Caco-2 (cell line): ENCODE results near the gene ALOX5. TPM values are rescaled to one million over a fixed set of nuclear protein-coding genes. Genes with fewer than 3 reads are reported as not detected.

ENCODE experiments used
- BruUV-seq: library from RNA; stranded (reverse); fragments of 400-500 nt; replicated peaks from 2 replicates; lab custom pipeline; 2021; lab: Mats Ljungman, UMichigan
- CTCF ChIA-PET: fragments of 300-600 bp; sonication (Branson Sonifier 250); formaldehyde crosslinking; loops from one replicate; lab custom pipeline; 2022; ENCODE audit warnings: antibody characterized with exemption; lab: Charles Lee
- POLR2A ChIA-PET: fragments of 300-600 bp; sonication (Branson Sonifier 250); formaldehyde crosslinking; loops from one replicate; lab custom pipeline; 2022; ENCODE audit warnings: antibody characterized with exemption; lab: Charles Lee
- DNase-seq, 2 experiments: peaks; one replicate each; pipeline versions ENCODE4 v3.0.0 to v3.0.0-alpha.2; 2020 to 2022
- H3K27me3 ChIP-seq: replicated peaks from 2 replicates; pipeline ENCODE4 v1.6.0; 2011; ENCODE audit warnings: low read length; ENCODE audit not compliant: control insufficient read depth, insufficient read depth
- H3K36me3 ChIP-seq: 2 replicates; pipeline ENCODE4 v1.5.1; 2011; ENCODE audit warnings: low read length; ENCODE audit not compliant: control insufficient read depth, insufficient read depth
- H3K4me1 ChIP-seq: fragments of 250-450 bp; sonication (Bioruptor Pico); 2 replicates; pipeline ENCODE4 v1.5.1; 2020; ENCODE audit warnings: mild to moderate bottlenecking
- H3K4me3 ChIP-seq: 2 replicates; pipeline ENCODE4 v1.5.1; 2011; ENCODE audit warnings: low read depth, mild to moderate bottlenecking, control low read depth, low read length
- H3K9me3 ChIP-seq: fragments of 250-450 bp; sonication (Bioruptor Pico); 2 replicates; pipeline ENCODE4 v1.5.1; 2020; ENCODE audit warnings: mild to moderate bottlenecking, moderate library complexity
- H3K27ac Mint-ChIP-seq: one replicate; pipeline ENCODE4 v1.8.0; 2022; ENCODE audit warnings: mixed read lengths; ENCODE audit not compliant: unreplicated experiment
- H3K27me3 Mint-ChIP-seq: one replicate; pipeline ENCODE4 v1.8.0; 2022; ENCODE audit warnings: mixed read lengths; ENCODE audit not compliant: insufficient read depth, unreplicated experiment
- H3K36me3 Mint-ChIP-seq: one replicate; pipeline ENCODE4 v1.8.0; 2022; ENCODE audit warnings: mild to moderate bottlenecking, mixed read lengths; ENCODE audit not compliant: insufficient read depth, unreplicated experiment
- H3K4me1 Mint-ChIP-seq: one replicate; pipeline ENCODE4 v1.8.0; 2022; ENCODE audit warnings: low read depth, mixed read lengths; ENCODE audit not compliant: unreplicated experiment
- H3K4me3 Mint-ChIP-seq: one replicate; pipeline ENCODE4 v1.8.0; 2022; ENCODE audit warnings: mild to moderate bottlenecking, moderate library complexity, mixed read lengths; ENCODE audit not compliant: unreplicated experiment
- H3K9me3 Mint-ChIP-seq: one replicate; pipeline ENCODE4 v1.8.0; 2022; ENCODE audit warnings: mixed read lengths; ENCODE audit not compliant: unreplicated experiment
- intact Hi-C: fragments of 100-400 bp; cut with micrococcal nuclease; formaldehyde crosslinking; loops from one replicate; pipeline ENCODE4 v1.10.0; 2022; ENCODE audit not compliant: unreplicated experiment
- total RNA-seq: library from RNA; stranded (reverse); gene quantifications from 2 replicates; pipeline ENCODE4 v1.2.3, GENCODE V29; 2022
- TF ChIP-seq, protein P1 (sequence below), 2 experiments: fragments of 200-600 bp in 1 of 2; IDR thresholded peaks; 1 replicate in 1 of 2; 2 replicates in 1 of 2; pipeline versions ENCODE4 v1.5.1 to v1.8.0; 2011 to 2022; ENCODE audit warnings: antibody characterized with exemption in 1 of 2, control low read depth in 1 of 2, inconsistent platforms in 1 of 2, low read depth in 1 of 2, low read length in 1 of 2, mild to moderate bottlenecking in 1 of 2, moderate library complexity in 1 of 2; ENCODE audit not compliant: insufficient read depth in 1 of 2, severe bottlenecking in 1 of 2, unreplicated experiment in 1 of 2

The ALOX5 gene
- total RNA-seq, 1 experiment from 2014 or later = not detected

- Mint-ChIP-seq H3K36me3 (no peaks in the 10 kb centered on the region), H3K4me1 (no peaks in the 10 kb centered on the region), H3K27ac (no peak overlapping the region), H3K9me3 (peaks cover 10% of the 10 kb centered on the region), H3K4me3 (no peak overlapping the region), H3K27me3 (peaks cover 4% of the 10 kb centered on the region)
- Histone ChIP-seq H3K36me3 (no peaks in the 10 kb centered on the region), H3K27me3 (no peaks in the 10 kb centered on the region; the same call in 1 of the 2 replicates), H3K9me3 (no peaks in the 10 kb centered on the region), H3K4me1 (no peaks in the 10 kb centered on the region), H3K4me3 (no peak overlapping the region)
- TF ChIP-seq, protein P1, sequence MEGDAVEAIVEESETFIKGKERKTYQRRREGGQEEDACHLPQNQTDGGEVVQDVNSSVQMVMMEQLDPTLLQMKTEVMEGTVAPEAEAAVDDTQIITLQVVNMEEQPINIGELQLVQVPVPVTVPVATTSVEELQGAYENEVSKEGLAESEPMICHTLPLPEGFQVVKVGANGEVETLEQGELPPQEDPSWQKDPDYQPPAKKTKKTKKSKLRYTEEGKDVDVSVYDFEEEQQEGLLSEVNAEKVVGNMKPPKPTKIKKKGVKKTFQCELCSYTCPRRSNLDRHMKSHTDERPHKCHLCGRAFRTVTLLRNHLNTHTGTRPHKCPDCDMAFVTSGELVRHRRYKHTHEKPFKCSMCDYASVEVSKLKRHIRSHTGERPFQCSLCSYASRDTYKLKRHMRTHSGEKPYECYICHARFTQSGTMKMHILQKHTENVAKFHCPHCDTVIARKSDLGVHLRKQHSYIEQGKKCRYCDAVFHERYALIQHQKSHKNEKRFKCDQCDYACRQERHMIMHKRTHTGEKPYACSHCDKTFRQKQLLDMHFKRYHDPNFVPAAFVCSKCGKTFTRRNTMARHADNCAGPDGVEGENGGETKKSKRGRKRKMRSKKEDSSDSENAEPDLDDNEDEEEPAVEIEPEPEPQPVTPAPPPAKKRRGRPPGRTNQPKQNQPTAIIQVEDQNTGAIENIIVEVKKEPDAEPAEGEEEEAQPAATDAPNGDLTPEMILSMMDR (IDR thresholded peaks at IDR 0.05; ENCODE audit: insufficient read depth in 1 of 2, low read depth in 1 of 2, low read length in 1 of 2, severe bottlenecking in 1 of 2, unreplicated experiment in 1 of 2) = no peak
- intact Hi-C loops = no loop called here
- no peak for DNase-seq
- no TSS peak for BruUV-seq
- ChIA-PET CTCF (no interaction called here), POLR2A (no interaction called here)
These were observed 45.0 kb downstream of the ALOX5 start for GRCh38 chr10:45418849-45419675.

DNA sequence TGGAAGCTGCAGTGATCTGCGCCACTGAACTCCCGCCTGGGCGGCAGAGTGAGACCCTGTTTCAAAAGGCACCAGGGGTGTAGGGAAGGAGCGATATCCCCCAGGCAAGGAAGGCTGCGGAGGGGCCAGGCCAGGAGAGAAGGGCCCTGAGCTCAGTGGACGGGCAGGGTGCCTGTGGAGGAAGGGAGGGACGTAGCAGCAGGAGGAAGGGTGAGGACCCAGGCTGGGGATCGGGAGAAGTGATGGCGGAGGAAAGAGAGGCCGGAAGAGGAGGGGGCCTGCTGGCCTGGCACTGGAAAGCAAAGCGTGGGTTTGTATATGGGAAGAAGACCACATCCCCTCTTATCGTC lies 45.6 kb downstream of the ALOX5 start:
- no peaks in the 10 kb centered on the region for H3K4me1 Mint-ChIP-seq
- H3K27ac Mint-ChIP-seq = no peak overlapping the region
- TF ChIP-seq, protein P1 (IDR thresholded peaks at IDR 0.05; ENCODE audit: insufficient read depth in 1 of 2, low read depth in 1 of 2, low read length in 1 of 2, severe bottlenecking in 1 of 2, unreplicated experiment in 1 of 2) = no peak
- POLR2A ChIA-PET = no interaction called here
- H3K27me3 Mint-ChIP-seq = peaks cover 4% of the 10 kb centered on the region
- Histone ChIP-seq H3K4me1 (no peaks in the 10 kb centered on the region), H3K27me3 (no peaks in the 10 kb centered on the region; the same call in none of the 2 replicates), H3K36me3 (no peaks in the 10 kb centered on the region), H3K9me3 (no peaks in the 10 kb centered on the region), H3K4me3 (no peak overlapping the region)
- H3K9me3 Mint-ChIP-seq = peaks cover 10% of the 10 kb centered on the region
- H3K4me3 Mint-ChIP-seq = no peak overlapping the region
- CTCF ChIA-PET = interaction anchor here (0.6 kb wide), 1 partner anchor 295 kb away, joined by 3 read pairs; no protein-coding TSS in a partner anchor
- no peaks in the 10 kb centered on the region for H3K36me3 Mint-ChIP-seq
- intact Hi-C loops = no loop called here
- BruUV-seq = no TSS peak
- no peak for DNase-seq

GRCh38 chr10:45420453-45421192 lies 46.6 kb downstream of the ALOX5 start:
- no peaks in the 10 kb centered on the region for H3K4me1 Mint-ChIP-seq
- Histone ChIP-seq H3K4me3 (no peak overlapping the region), H3K27me3 (no peaks in the 10 kb centered on the region; the same call in none of the 2 replicates), H3K36me3 (no peaks in the 10 kb centered on the region), H3K9me3 (no peaks in the 10 kb centered on the region), H3K4me1 (no peaks in the 10 kb centered on the region)
- peaks cover 4% of the 10 kb centered on the region for H3K27me3 Mint-ChIP-seq
- no peaks in the 10 kb centered on the region for H3K36me3 Mint-ChIP-seq
- BruUV-seq = no TSS peak
- H3K4me3 Mint-ChIP-seq = no peak overlapping the region
- H3K9me3 Mint-ChIP-seq = peaks cover 10% of the 10 kb centered on the region
- no peak for DNase-seq
- intact Hi-C loops = no loop called here
- TF ChIP-seq, protein P1 (IDR thresholded peaks at IDR 0.05; ENCODE audit: insufficient read depth in 1 of 2, low read depth in 1 of 2, low read length in 1 of 2, severe bottlenecking in 1 of 2, unreplicated experiment in 1 of 2) = no peak
- CTCF ChIA-PET = no interaction called here
- POLR2A ChIA-PET = no interaction called here
- H3K27ac Mint-ChIP-seq = no peak overlapping the region
